Measurements from ENCODE around the gene CAMKV. TPM values are rescaled to one million over a fixed set of nuclear protein-coding genes. Genes with fewer than 3 reads are reported as not detected.
"Not testable (repeated sequence)": the region's sequence is repeated elsewhere in the genome, so short reads cannot be mapped to it uniquely, and the experiment has no call there.

The CAMKV gene
- polyA plus RNA-seq, 4 donors: 0.13 to 0.29 (median 0.19) TPM

- peak; percentile 84 to 95 (median 88) for DNase-seq (ENCODE audit: low read depth in 4 of 4, low spot score in 3 of 4)
These were observed 13.3 kb downstream of the CAMKV start, which contains the start of gene TRAIP for GRCh38 chr3:49856181-49857005. Gene TRAIP, minus strand, starts transcription at chr3:49856564. Its CDS starts 111 bp downstream, at chr3:49856453.

GRCh38 chr3:49855662-49856061 lies 14.0 kb downstream of the CAMKV start:
- no peak for DNase-seq (ENCODE audit: low read depth in 4 of 4, low spot score in 3 of 4)

- no peak for DNase-seq (ENCODE audit: low read depth in 4 of 4, low spot score in 3 of 4)
These were observed 24.0 kb downstream of the CAMKV start for GRCh38 chr3:49845694-49846093.

GRCh38 chr3:49844464-49845183 lies 25.1 kb downstream of the CAMKV start:
- DNase-seq (ENCODE audit: low read depth in 4 of 4, low spot score in 3 of 4): no peak

GRCh38 chr3:49842843-49843517 lies 26.7 kb downstream of the CAMKV start:
- DNase-seq (ENCODE audit: low read depth in 4 of 4, low spot score in 3 of 4): no peak

- no peak for DNase-seq (ENCODE audit: low read depth in 4 of 4, low spot score in 3 of 4)
These were observed 27.9 kb downstream of the CAMKV start for GRCh38 chr3:49841806-49842205.

GRCh38 chr3:49841126-49841696 lies 28.5 kb downstream of the CAMKV start:
- no peak for DNase-seq (ENCODE audit: low read depth in 4 of 4, low spot score in 3 of 4)

- DNase-seq (ENCODE audit: low read depth in 4 of 4, low spot score in 3 of 4): no peak
These were observed 29.3 kb downstream of the CAMKV start for GRCh38 chr3:49840388-49840787.

- DNase-seq (ENCODE audit: low read depth in 4 of 4, low spot score in 3 of 4): peak in 2 of 4 donors; percentile 62 to 64
These were observed 30.4 kb downstream of the CAMKV start for GRCh38 chr3:49839193-49839809.

- no peak for DNase-seq (ENCODE audit: low read depth in 4 of 4, low spot score in 3 of 4)
These were observed 38.4 kb downstream of the CAMKV start for GRCh38 chr3:49831341-49831740.

GRCh38 chr3:49826016-49826415 lies 43.7 kb downstream of the CAMKV start:
- no peak for DNase-seq (ENCODE audit: low read depth in 4 of 4, low spot score in 3 of 4)

GRCh38 chr3:49823131-49823530 lies 46.6 kb downstream of the CAMKV start:
- not testable (repeated sequence) for DNase-seq (ENCODE audit: low read depth in 4 of 4, low spot score in 3 of 4)

GRCh38 chr3:49813497-49814174 lies 56.1 kb downstream of the CAMKV start, which contains the start of gene UBA7:
Gene UBA7, minus strand, starts transcription at chr3:49813953. Its CDS starts 166 bp downstream, at chr3:49813787.
- no peak for DNase-seq (ENCODE audit: low read depth in 4 of 4, low spot score in 3 of 4)

GRCh38 chr3:49812916-49813496 lies 56.7 kb downstream of the CAMKV start:
- DNase-seq (ENCODE audit: low read depth in 4 of 4, low spot score in 3 of 4): no peak

Other genes with a start within 250 kb of the CAMKV start
- gene APEH, start 195.6 kb downstream of the CAMKV start, polyA plus RNA-seq (ENCODE audit: insufficient read length in 4 of 4): 100 to 1,000 TPM in 3 of 4 donors, 10 to 100 TPM in 1; 76.0 to 158 (median 140) TPM
- 100 to 1,000 TPM in 2 of 4 donors, 10 to 100 TPM in 2; 33.6 to 347 (median 113) TPM for gene MST1, start 180.4 kb downstream of the CAMKV start, polyA plus RNA-seq (ENCODE audit: insufficient read length in 4 of 4)
- 10 to 100 TPM; 31.1 to 38.6 (median 34.9) TPM for gene RNF123, start 180.3 kb downstream of the CAMKV start, polyA plus RNA-seq (ENCODE audit: insufficient read length in 4 of 4)
- 1 to 10 TPM in 3 of 4 donors, under 1 TPM in 1; 0.83 to 1.7 (median 1.3) TPM for gene AMIGO3, start 150.2 kb downstream of the CAMKV start, polyA plus RNA-seq (ENCODE audit: insufficient read length in 4 of 4)
- gene GMPPB, start 146.0 kb downstream of the CAMKV start, polyA plus RNA-seq (ENCODE audit: insufficient read length in 4 of 4): 10 to 100 TPM; 12.8 to 19.4 (median 14.1) TPM
- gene IP6K1, start 83.4 kb downstream of the CAMKV start, polyA plus RNA-seq (ENCODE audit: insufficient read length in 4 of 4): 10 to 100 TPM; 50.3 to 55.6 (median 51.6) TPM
- gene CDHR4, start 70.0 kb downstream of the CAMKV start, polyA plus RNA-seq (ENCODE audit: insufficient read length in 4 of 4): under 1 TPM in 1 of 4 donors, not detected in 3; 0.12 TPM
- gene INKA1, start 66.6 kb downstream of the CAMKV start, polyA plus RNA-seq (ENCODE audit: insufficient read length in 4 of 4): 10 to 100 TPM in 3 of 4 donors, 1 to 10 TPM in 1; 8.9 to 16.7 (median 12.2) TPM
- 10 to 100 TPM; 34.5 to 87.7 (median 45.3) TPM for gene UBA7, start 56.0 kb downstream of the CAMKV start, polyA plus RNA-seq (ENCODE audit: insufficient read length in 4 of 4)
- gene TRAIP, start 13.3 kb downstream of the CAMKV start, polyA plus RNA-seq (ENCODE audit: insufficient read length in 4 of 4): 10 to 100 TPM in 3 of 4 donors, 1 to 10 TPM in 1; 7.6 to 11.8 (median 10.9) TPM
- 1 to 10 TPM; 1.2 to 2.6 (median 1.8) TPM for gene MST1R, start 34.0 kb upstream of the CAMKV start, polyA plus RNA-seq (ENCODE audit: insufficient read length in 4 of 4)
- 1 to 10 TPM; 7.6 to 10.0 (median 8.1) TPM for gene MON1A, start 59.9 kb upstream of the CAMKV start, polyA plus RNA-seq (ENCODE audit: insufficient read length in 4 of 4)
- 100 to 1,000 TPM; 124 to 201 (median 133) TPM for gene RBM6, start 70.2 kb upstream of the CAMKV start, polyA plus RNA-seq (ENCODE audit: insufficient read length in 4 of 4)
- 100 to 1,000 TPM; 225 to 397 (median 268) TPM for gene RBM5, start 219.0 kb upstream of the CAMKV start, polyA plus RNA-seq (ENCODE audit: insufficient read length in 4 of 4)

Data from left renal pelvis (tissue), 4 donors.